Stimulated activated CD8-positive, alpha-beta memory T cell treated with anti-CD3 and anti-CD28 coated beads, Interleukin-15, amount 100 ng/mL, for 1 hour (primary cell): Measurements from ENCODE around the gene UBE4B.
"Not testable (repeated sequence)": the region's sequence is repeated elsewhere in the genome, so short reads cannot be mapped to it uniquely, and the experiment has no call there.

Experiments
- DNase-seq: peaks from one replicate; pipeline ENCODE4 v3.0.0-alpha.2; 2020; ENCODE audit warnings: low read depth

Gene UBE4B

GRCh38 chr1:10032590-10033358 is at the start of gene UBE4B:
Gene UBE4B, plus strand, starts transcription at chr1:10032958. Its CDS starts 713 bp downstream, at chr1:10033671.
- DNase-seq, result peak; percentile 94

DNA sequence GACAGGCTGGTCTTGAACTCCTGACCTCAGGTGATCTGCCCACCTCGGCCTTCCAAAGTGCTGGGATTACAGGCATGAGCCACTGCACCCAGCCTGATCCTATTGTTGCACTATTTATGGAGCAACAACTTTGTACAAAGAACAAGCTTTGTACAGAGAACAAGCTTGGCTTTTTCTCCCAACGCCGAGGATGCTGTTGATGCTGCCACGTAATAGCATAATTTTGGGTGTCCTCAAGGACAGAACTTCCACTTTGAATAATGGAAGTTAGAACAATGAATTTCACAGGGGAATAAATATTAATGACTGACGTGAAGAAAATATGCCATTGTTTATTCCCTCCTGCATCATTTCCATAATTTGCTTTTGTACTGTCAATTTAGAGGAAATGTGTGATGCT is 48.5 kb upstream of the UBE4B start:
- no peak for DNase-seq

DNA sequence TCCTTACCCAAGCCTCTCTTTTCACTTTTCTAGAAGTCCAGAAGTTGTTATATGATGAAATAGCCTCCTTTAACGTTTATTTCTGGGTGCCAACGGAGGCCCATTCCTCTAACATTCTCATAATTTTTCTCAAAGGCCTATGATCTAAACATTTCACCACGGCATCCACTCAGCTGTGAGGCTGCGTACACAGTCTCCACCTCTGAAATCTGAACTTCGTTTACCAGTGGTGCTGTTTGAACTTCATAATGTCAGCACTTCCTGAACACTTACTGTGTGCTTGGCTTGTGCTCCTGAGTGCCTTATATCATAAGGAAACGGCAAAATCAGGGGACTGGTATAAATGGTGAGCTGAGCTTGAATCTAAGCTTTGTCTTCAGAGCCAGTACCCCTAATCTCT is 47.8 kb upstream of the UBE4B start:
- no peak for DNase-seq

DNA sequence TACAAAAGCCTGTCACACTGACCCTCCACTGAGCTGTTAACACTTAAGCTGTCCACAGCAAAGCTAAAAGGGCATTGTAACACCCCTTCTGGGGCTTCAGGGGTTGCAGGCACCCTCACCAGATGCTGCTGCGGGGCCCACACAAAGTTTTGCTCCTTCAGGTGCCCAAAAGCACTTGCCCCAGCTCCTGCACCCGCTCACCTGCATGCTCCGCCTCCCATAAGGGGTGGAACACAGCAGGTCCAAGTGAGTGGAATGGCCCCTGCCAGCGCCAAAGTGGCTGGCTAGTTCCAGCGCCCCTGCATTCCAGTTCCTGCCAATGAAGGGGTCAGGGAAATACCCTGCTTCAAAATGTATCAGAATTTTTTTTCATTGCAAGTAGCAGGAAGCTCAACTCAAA is 43.0 kb upstream of the UBE4B start:
- DNase-seq, result no peak

DNA sequence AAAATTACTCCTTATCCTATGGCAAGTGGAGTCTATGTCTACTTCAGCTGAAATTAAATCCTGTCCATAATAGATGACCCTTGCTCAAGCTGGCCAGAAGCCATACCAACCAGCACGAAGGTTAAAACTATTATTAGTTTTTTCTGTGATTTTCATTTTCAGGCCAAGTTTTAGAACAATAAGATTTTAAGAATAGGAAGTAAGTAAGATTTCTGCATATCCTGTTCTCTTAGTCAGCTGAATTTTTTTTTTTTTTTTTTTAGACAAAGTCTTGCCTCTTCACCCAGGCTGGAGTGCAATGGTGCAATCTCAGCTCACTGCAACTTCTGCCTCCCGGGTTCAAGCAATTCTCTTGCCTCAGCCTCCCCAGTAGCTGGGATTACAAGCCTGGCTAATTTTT is 41.8 kb upstream of the UBE4B start:
- no peak for DNase-seq

- DNase-seq, result no peak
Measured at GRCh38 chr1:9992910-9993309, 39.8 kb upstream of the UBE4B start.

DNA sequence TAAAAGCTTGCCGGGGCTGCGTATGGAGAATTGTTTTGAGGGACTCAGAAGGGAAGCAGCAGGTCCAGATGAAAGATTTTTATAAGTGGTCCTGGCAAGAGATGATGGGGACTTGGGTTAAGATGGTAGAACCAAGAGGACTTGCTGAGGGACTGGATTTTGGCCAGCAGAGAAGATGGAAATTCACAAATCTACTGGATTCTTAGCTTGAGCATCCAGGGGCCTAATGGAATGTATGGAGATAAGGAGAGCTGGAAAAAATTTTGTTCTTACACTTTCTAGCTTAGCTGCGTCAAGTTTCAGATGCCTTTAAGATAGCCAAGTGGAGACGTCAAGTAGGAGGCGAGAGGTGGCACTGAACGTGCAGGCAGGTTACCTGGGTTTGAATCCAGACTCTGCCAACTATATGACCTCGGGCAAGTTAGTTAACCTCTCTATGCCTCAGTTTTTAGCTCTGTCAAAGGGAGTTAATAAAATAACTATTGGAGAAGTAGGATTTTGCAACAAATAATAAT is 39.1 kb upstream of the UBE4B start:
- DNase-seq, result no peak

DNA sequence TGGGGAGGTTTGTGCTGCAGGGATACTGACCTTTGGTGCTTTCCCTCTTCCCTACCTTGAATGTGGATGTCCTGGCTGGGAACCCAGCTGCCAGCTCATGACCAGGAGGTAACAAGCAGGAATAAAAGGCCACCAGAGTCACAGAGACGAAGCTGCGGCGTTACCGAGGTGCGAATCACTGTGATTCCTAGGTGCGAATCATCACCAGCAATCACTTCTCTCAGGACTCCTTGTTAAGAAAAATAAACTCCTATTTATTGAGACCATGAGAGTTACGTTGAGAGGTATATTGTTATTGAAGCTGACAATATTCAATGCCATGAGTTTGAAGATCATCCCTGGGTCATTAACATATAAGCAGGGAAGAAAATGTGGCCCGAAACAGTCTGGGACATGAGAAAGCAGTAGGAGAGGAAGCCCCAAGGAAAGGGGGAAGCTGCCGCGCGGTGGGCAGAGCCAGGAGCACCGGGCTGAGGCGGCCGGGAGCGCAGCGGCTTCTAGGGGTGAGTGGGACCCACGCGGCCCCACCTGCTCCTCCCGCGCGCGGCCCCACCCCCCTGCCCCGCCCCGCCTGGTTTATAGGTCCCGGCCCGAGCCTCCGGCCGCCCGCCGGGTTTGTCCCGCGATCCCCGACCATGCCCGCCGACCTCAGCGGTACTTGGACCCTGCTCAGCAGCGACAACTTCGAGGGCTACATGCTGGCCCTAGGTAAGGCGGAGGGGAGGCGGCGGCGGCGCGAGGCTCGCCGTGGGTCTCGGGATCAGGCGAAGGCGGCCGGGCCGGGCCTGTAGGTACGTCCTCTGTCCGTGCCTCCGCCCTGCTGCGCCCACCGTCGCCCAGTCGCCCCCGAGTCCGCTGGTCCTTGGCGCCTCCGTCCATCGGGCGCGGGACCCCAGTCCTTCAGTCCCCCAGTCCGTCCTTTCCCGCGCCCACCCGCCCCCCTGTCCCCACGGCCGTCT is 35.9 kb upstream of the UBE4B start, which contains the start of gene RBP7:
TSS of gene RBP7 (plus strand) at position 605 of the 959 bp plus-strand sequence. CDS start at position 636, 31 bp downstream.
- no peak for DNase-seq

- no peak for DNase-seq
Measured at GRCh38 chr1:10001016-10001665, 31.6 kb upstream of the UBE4B start.

DNA sequence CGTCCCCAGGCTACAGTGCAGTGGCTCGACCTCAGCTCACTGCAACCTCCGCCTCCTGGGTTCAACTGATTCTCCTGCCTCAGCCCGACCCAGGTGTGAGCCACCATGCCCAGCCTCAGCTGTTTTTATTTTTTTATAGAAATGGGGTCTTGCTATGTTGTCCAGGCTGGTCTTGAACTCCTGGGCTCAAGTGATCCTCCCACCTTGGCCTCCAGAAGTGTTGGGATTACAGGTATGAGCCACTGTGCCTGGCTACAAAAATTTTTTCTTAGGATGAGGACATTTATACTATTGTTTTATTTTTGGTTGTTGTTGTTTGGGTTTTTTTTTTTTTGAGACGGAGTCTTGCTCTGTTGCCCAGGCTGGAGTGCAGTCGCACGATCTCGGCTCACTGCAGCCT is 27.5 kb upstream of the UBE4B start:
- not testable (repeated sequence) for DNase-seq

DNA sequence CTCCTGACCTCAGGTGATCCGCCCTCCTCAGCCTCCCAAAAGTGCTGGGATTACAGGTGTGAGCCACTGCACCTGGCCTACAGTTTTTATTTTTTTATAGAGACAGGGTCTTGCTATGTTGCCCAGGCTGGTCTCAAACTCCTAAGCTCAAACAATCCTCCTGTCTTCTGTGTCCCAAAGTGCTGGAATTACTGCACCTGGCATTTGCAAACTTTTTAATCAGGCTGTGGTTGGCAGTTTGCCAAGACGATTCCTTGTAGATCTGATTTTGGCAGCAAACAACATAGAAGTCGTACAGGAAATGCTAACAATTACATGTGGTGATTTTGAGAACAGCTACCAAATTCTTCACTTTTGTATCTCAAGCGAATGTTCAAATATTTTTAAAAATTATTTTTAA is 25.6 kb upstream of the UBE4B start:
- no peak for DNase-seq

DNA sequence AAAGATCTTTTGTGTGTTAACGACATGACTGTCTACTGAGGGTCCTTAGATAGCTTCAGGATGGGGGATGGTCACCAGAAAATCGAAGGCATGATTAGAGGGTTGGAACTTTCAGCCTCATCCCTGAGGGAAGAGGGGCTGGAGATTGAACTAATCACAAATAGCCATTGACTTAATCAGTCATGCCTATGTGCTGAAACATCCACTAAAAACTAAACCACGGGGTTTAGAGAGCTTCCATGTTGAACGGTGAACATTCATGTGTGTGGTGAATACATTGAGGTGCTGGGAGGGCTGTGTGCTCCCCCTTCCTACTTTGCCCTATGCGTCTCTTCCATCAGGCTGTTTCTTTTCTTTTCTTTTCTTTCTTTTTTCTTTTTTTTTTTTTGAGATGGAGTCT is 18.7 kb upstream of the UBE4B start:
- DNase-seq, result no peak

GRCh38 chr1:10019561-10019960 is 13.2 kb upstream of the UBE4B start:
- DNase-seq, result no peak

GRCh38 chr1:10020086-10020485 is 12.7 kb upstream of the UBE4B start:
- no peak for DNase-seq

GRCh38 chr1:10020678-10021077 is 12.1 kb upstream of the UBE4B start:
- not testable (repeated sequence) for DNase-seq

DNA sequence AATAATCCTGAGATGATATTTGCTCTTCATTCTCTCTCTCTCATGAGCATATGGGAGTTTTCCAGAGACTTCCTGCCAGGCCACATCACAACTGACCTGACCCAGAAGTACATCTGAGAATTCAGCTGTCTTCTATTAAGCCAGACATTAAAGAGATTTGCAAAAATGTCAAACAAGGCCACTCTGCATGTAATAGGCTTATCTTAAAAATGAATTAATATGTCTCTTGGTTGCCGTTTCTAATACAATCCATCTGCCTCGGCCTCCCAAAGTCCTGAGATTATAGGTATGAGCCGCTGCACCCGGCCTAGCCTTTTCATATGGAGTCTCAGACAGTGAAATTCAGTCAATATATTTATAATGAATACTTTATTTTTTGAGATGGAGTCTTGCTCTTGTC is 10.8 kb upstream of the UBE4B start:
- DNase-seq, result not testable (repeated sequence)

GRCh38 chr1:10022656-10023055 is 10.1 kb upstream of the UBE4B start:
- no peak for DNase-seq

- no peak for DNase-seq
Measured at GRCh38 chr1:10025354-10025753, 7.4 kb upstream of the UBE4B start.

GRCh38 chr1:10027027-10027426 is 5.7 kb upstream of the UBE4B start:
- no peak for DNase-seq

- DNase-seq, result not testable (repeated sequence)
Measured at GRCh38 chr1:10028956-10029500, 3.7 kb upstream of the UBE4B start.

DNA sequence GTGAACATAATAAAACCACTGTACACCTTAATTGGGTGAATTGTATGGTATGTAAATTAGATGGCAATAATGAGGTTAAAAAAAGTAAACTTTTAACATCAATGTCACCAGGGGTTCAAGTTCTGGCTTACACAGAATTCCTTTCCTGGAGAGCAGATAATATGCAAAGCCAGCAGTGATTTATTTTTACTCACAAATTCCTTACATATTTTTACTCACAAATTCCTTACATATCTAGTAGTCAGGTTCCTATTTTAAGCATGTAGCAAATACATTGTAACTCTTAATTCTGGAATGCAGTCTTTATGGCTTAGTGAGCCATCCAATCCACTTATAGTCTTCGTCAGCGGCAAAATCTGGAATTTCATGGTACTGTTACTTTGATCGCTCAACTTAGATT is 1.3 kb upstream of the UBE4B start:
- no peak for DNase-seq

GRCh38 chr1:10033359-10033845 is 644 bp downstream of the UBE4B start:
- no peak for DNase-seq
